Measurements from ENCODE around the gene USP40. TPM values are rescaled to one million over a fixed set of nuclear protein-coding genes. Genes with fewer than 3 reads are reported as not detected.

USP40 gene
- total RNA-seq: 32.0 and 32.7 TPM in 2 replicates

GRCh38 chr2:233566141-233566956 is at the start of gene USP40:
Gene USP40 (minus strand): TSS chr2:233566782. CDS start chr2:233565554, 1,228 bp downstream.

Other genes starting within 250 kb of the USP40 start
- 8.1 and 9.1 TPM in 2 replicates for gene DGKD, start 212.3 kb downstream of the USP40 start, total RNA-seq
- gene UGT1A8, start 50.9 kb upstream of the USP40 start, total RNA-seq: not detected in 2 replicates
- not detected in 2 replicates for gene UGT1A10, start 69.7 kb upstream of the USP40 start, total RNA-seq
- not detected in 2 replicates for gene UGT1A9, start 105.1 kb upstream of the USP40 start, total RNA-seq
- gene UGT1A7, start 115.1 kb upstream of the USP40 start, total RNA-seq: not detected in 2 replicates
- gene UGT1A6, start 126.1 kb upstream of the USP40 start, total RNA-seq: not detected in 2 replicates
- not detected in 2 replicates for gene UGT1A5, start 146.1 kb upstream of the USP40 start, total RNA-seq
- not detected in 2 replicates for gene UGT1A4, start 152.0 kb upstream of the USP40 start, total RNA-seq
- not detected in 2 replicates for gene UGT1A3, start 162.3 kb upstream of the USP40 start, total RNA-seq
- gene UGT1A1, start 193.5 kb upstream of the USP40 start, total RNA-seq: not detected in 2 replicates
- gene MROH2A, start 211.5 kb upstream of the USP40 start, total RNA-seq: not detected in 2 replicates